K562 (cell line): Measurements from ENCODE around the gene ZSWIM9. TPM values are rescaled to one million over a fixed set of nuclear protein-coding genes. Genes with fewer than 3 reads are reported as not detected.

Source experiments
- HMG20B ChIP-seq: fragments of 250-450 bp; sonication (Bioruptor Pico); IDR thresholded peaks from 2 replicates; pipeline ENCODE4 v1.5.0; 2021; ENCODE audit warnings: mild to moderate bottlenecking
- KLF10 ChIP-seq: fragments of 250-450 bp; sonication (Bioruptor Pico); IDR thresholded peaks from 2 replicates; pipeline ENCODE4 v1.6.1; 2021; ENCODE audit warnings: matching md5 sums
- MIER1 ChIP-seq: fragments of 450-650 bp; IDR thresholded peaks from 2 replicates; pipeline ENCODE4 v1.6.1; 2016; ENCODE audit warnings: antibody characterized with exemption, mild to moderate bottlenecking, low read depth
- POLR2H ChIP-seq: IDR thresholded peaks from 2 replicates; pipeline ENCODE4 v1.6.1; 2016; ENCODE audit warnings: missing genetic modification characterization, low read depth, mild to moderate bottlenecking, control low read depth, missing compliant biosample characterization, moderate library complexity
- RBFOX2 ChIP-seq: fragments of 200-400 bp; formaldehyde crosslinking; IDR thresholded peaks from 2 replicates; pipeline ENCODE4 v1.6.1; 2017; ENCODE audit warnings: low read depth, mild to moderate bottlenecking, low read length, moderate library complexity
- RBM17 ChIP-seq: fragments of 200-400 bp; formaldehyde crosslinking; IDR thresholded peaks from 2 replicates; pipeline ENCODE4 v1.6.1; 2017; ENCODE audit warnings: low read depth, mild to moderate bottlenecking, low read length, borderline replicate concordance
- RUNX1 ChIP-seq: sonication (generic); IDR thresholded peaks from 2 replicates; pipeline ENCODE4 v1.6.1; 2016; ENCODE audit warnings: antibody characterized with exemption, low read depth
- TAF1 ChIP-seq: IDR thresholded peaks from 2 replicates; pipeline ENCODE4 v1.6.1; 2011; ENCODE audit warnings: mild to moderate bottlenecking, low read length, moderate library complexity; ENCODE audit not compliant: insufficient read depth, control insufficient read depth, severe bottlenecking; ENCODE audit errors: extremely low read depth
- TCF3 ChIP-seq: sonication (generic); formaldehyde crosslinking; IDR thresholded peaks from 2 replicates; pipeline ENCODE4 v1.4.0; 2020; ENCODE audit warnings: mild to moderate bottlenecking, missing genetic modification reagents
- ZC3H8 ChIP-seq: fragments of 450-650 bp; IDR thresholded peaks from 2 replicates; pipeline ENCODE4 v1.6.1; 2017
- ZNF263 ChIP-seq: sonication (generic); formaldehyde crosslinking; IDR thresholded peaks from 2 replicates; pipeline ENCODE4 v1.8.0; 2022; ENCODE audit warnings: mild to moderate bottlenecking, missing genetic modification reagents, borderline replicate concordance
- ZNF589 ChIP-seq: fragments of 200-800 bp; sonication (Bioruptor generic); IDR thresholded peaks from 2 replicates; pipeline ENCODE4 v1.6.1; 2016; ENCODE audit warnings: low read depth, missing genetic modification characterization, missing compliant biosample characterization
- ZNF707 ChIP-seq: fragments of 250-450 bp; sonication (Bioruptor Pico); conservative IDR thresholded peaks from 2 replicates; pipeline ENCODE4 v1.8.0; 2022; ENCODE audit warnings: inconsistent platforms, mild to moderate bottlenecking, moderate library complexity
- ZNF76 ChIP-seq: fragments of 250-450 bp; sonication (Bioruptor Pico); IDR thresholded peaks from 2 replicates; pipeline ENCODE4 v1.4.0; 2020; ENCODE audit warnings: mild to moderate bottlenecking, moderate library complexity, borderline replicate concordance
- ZSCAN32 ChIP-seq: fragments of 450-650 bp; formaldehyde crosslinking; IDR thresholded peaks from 2 replicates; pipeline ENCODE4 v1.4.0; 2020; ENCODE audit warnings: mild to moderate bottlenecking, moderate library complexity
- polyA plus RNA-seq, 8 experiments: library from polyadenylated mRNA; depleted of rRNA in 4 of 8; stranded (reverse) in 5 of 8; unstranded in 3 of 8; fragments of >200 nt; fragmentation: Nextera tagmentation in 2 of 8; fragmentation: Illumina TruSeq in 1 of 8; extraction: Ambion mirVana in 2 of 8; extraction: Trizol in 1 of 8; gene quantifications; 2 replicates each; pipeline versions ENCODE4 v1.2.1 to v1.2.3, GENCODE V29; 2011 to 2014; ENCODE audit warnings: inconsistent platforms in 1 of 8, missing spikeins in 1 of 8
- total RNA-seq, 7 experiments: library from RNA; depleted of rRNA in 6 of 7; stranded (reverse); fragments of >200 nt in 6 of 7; fragmentation: Illumina TruSeq in 2 of 7; extraction: Trizol in 2 of 7; gene quantifications; 2 replicates each; pipeline versions ENCODE4 v1.2.1 to v1.2.3, GENCODE V29; 2011 to 2021; ENCODE audit warnings: low replicate concordance in 1 of 7
- TF ChIP-seq, protein P1 (sequence below): fragments of 450-650 bp; IDR thresholded peaks from 2 replicates; pipeline ENCODE4 v1.7.1; 2018; ENCODE audit warnings: mild to moderate bottlenecking, low read depth; ENCODE audit not compliant: partially characterized antibody
- TF ChIP-seq, protein P2 (sequence below): sonication (generic); formaldehyde crosslinking; IDR thresholded peaks from 2 replicates; pipeline ENCODE4 v1.5.0; 2020; ENCODE audit warnings: missing genetic modification reagents
- TF ChIP-seq, protein P3 (sequence below): fragments of 450-650 bp; formaldehyde crosslinking; IDR thresholded peaks from 2 replicates; pipeline ENCODE4 v1.4.0; 2020; ENCODE audit warnings: mild to moderate bottlenecking, moderate library complexity
- TF ChIP-seq, protein P4 (sequence below): sonication (generic); formaldehyde crosslinking; IDR thresholded peaks from 2 replicates; pipeline ENCODE4 v1.8.0; 2022; ENCODE audit warnings: mild to moderate bottlenecking, low read depth, missing genetic modification reagents

The ZSWIM9 gene
- total and polyA plus RNA-seq, 9 of the 15 experiments (the other 6 are each of a cell fraction or from before 2014, with no cell fraction given) = 0.04 to 1.4 (median 0.34) TPM; not detected in 1

DNA sequence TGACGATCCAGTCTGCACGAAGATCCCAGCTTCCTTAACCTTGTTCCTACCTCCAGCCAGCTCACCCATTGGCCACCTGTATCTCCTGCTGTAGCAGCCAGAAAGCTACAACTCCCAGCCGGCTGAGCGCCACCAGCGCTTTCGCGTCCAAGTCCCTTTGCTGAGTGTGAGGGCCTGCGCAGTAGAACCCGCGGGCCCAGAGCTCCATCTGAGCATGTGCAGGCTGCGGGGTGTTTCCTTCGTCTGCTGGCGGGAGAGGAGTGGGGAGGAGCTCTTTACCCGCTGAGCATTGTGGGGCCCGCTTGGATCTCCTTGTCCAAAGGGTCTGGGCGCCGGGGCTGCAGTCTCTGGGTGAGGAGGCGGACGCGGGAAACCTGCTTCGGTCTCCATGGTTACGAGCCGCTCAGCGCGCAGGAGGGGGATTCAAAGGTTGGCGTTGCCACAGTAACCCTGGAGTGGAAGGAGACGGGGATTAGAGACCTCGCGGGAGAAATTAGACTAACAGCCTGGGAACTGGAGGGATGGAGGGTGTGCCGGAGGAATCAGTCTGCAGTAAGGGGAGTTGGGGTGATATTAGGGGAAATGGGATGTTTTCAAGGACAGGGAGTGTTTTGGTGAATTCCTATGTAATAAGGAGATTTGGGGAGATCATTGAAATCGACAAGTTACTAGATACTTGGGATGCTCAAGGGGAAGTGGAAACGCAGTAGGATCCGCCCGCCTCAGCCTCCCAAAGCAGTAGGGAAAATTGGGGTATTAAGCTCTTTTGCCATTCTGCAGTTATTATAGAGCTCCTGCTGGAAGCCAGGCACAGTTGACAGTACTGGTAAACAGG lies 33.5 kb downstream of the ZSWIM9 start (continued):
- TF ChIP-seq, protein P1, sequence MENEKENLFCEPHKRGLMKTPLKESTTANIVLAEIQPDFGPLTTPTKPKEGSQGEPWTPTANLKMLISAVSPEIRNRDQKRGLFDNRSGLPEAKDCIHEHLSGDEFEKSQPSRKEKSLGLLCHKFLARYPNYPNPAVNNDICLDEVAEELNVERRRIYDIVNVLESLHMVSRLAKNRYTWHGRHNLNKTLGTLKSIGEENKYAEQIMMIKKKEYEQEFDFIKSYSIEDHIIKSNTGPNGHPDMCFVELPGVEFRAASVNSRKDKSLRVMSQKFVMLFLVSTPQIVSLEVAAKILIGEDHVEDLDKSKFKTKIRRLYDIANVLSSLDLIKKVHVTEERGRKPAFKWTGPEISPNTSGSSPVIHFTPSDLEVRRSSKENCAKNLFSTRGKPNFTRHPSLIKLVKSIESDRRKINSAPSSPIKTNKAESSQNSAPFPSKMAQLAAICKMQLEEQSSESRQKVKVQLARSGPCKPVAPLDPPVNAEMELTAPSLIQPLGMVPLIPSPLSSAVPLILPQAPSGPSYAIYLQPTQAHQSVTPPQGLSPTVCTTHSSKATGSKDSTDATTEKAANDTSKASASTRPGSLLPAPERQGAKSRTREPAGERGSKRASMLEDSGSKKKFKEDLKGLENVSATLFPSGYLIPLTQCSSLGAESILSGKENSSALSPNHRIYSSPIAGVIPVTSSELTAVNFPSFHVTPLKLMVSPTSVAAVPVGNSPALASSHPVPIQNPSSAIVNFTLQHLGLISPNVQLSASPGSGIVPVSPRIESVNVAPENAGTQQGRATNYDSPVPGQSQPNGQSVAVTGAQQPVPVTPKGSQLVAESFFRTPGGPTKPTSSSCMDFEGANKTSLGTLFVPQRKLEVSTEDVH = peak; percentile 93
- TF ChIP-seq POLR2H = peak; percentile 71
- no peak for TF ChIP-seq MIER1
- TF ChIP-seq, protein P2, sequence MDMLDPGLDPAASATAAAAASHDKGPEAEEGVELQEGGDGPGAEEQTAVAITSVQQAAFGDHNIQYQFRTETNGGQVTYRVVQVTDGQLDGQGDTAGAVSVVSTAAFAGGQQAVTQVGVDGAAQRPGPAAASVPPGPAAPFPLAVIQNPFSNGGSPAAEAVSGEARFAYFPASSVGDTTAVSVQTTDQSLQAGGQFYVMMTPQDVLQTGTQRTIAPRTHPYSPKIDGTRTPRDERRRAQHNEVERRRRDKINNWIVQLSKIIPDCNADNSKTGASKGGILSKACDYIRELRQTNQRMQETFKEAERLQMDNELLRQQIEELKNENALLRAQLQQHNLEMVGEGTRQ (CRISPR knock-in tag) = no peak
- 0 out of 2 replicates have a peak, but pooled peaks have one; percentile 35 for TF ChIP-seq ZNF76 (CRISPR knock-in tag)
- no peak for TF ChIP-seq TCF3 (CRISPR knock-in tag)
- peak; percentile 86 for TF ChIP-seq RBFOX2
- TF ChIP-seq ZC3H8 = peak; percentile 37; the same call in 1 of the 2 replicates
- no peak for TF ChIP-seq RUNX1
- TF ChIP-seq TAF1 = peak; percentile 91
- TF ChIP-seq ZNF707 (CRISPR knock-in tag) = no peak
- 0 out of 2 replicates have a peak, but pooled peaks have one; percentile 6 for TF ChIP-seq ZSCAN32
- TF ChIP-seq, protein P3, sequence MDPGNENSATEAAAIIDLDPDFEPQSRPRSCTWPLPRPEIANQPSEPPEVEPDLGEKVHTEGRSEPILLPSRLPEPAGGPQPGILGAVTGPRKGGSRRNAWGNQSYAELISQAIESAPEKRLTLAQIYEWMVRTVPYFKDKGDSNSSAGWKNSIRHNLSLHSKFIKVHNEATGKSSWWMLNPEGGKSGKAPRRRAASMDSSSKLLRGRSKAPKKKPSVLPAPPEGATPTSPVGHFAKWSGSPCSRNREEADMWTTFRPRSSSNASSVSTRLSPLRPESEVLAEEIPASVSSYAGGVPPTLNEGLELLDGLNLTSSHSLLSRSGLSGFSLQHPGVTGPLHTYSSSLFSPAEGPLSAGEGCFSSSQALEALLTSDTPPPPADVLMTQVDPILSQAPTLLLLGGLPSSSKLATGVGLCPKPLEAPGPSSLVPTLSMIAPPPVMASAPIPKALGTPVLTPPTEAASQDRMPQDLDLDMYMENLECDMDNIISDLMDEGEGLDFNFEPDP (CRISPR knock-in tag) = 0 out of 2 replicates have a peak, but pooled peaks have one; percentile 40
- no peak for TF ChIP-seq RBM17
- TF ChIP-seq ZNF589 (CRISPR knock-in tag) = no peak
- 0 out of 2 replicates have a peak, but pooled peaks have one; percentile 60 for TF ChIP-seq KLF10 (CRISPR knock-in tag)
- no peak; the same call in 1 of the 2 replicates for TF ChIP-seq ZNF263 (CRISPR knock-in tag)
- TF ChIP-seq, protein P4, sequence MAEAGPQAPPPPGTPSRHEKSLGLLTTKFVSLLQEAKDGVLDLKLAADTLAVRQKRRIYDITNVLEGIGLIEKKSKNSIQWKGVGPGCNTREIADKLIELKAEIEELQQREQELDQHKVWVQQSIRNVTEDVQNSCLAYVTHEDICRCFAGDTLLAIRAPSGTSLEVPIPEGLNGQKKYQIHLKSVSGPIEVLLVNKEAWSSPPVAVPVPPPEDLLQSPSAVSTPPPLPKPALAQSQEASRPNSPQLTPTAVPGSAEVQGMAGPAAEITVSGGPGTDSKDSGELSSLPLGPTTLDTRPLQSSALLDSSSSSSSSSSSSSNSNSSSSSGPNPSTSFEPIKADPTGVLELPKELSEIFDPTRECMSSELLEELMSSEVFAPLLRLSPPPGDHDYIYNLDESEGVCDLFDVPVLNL (CRISPR knock-in tag) = peak; percentile 86; the same call in 1 of the 2 replicates
- no peak for TF ChIP-seq HMG20B (CRISPR knock-in tag)
